Measurements from ENCODE around the gene PCDHGA11.
"Not testable (repeated sequence)": the region's sequence is repeated elsewhere in the genome, so short reads cannot be mapped to it uniquely, and the experiment has no call there.

PCDHGA11 gene

GRCh38 chr5:141402553-141403243, 18.2 kb upstream of the PCDHGA11 start, which contains the start of gene PCDHGA9:
Gene PCDHGA9, plus strand, starts transcription at chr5:141402778. Its CDS starts 175 bp downstream, at chr5:141402953.
- no peaks in the 10 kb centered on the region for H4K20me1 ChIP-seq
- TF ChIP-seq Cebpa-rat (IDR thresholded peaks at IDR 0.05) = no peak
- no peaks in the 10 kb centered on the region for H3K36me3 ChIP-seq
- no peak within 1 kb of the TSS for H3K27ac ChIP-seq
- H3K4me3 ChIP-seq = no peak within 1 kb of the TSS
- H3K9ac ChIP-seq = no peak within 1 kb of the TSS
- no peak within 1 kb of the TSS for H3K4me2 ChIP-seq
- peaks cover 44% of the 10 kb centered on the region for H3K9me3 ChIP-seq
- no peaks in the 10 kb centered on the region for H3K27me3 ChIP-seq
- no peaks in the 10 kb centered on the region for H3K4me1 ChIP-seq

DNA sequence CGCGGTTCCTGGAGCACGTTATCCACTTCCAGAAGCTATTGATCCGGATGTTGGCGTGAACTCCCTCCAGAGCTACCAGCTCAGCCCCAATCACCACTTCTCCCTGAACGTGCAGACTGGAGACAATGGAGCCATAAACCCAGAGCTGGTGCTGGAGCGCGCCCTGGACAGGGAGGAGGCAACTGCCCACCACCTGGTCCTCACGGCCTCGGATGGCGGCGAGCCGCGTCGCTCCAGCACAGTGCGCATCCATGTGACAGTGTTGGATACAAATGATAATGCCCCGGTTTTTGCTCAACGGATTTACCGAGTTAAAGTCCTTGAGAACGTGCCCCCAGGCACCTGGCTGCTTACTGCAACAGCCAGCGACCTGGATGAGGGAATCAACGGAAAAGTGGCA, 17.5 kb upstream of the PCDHGA11 start:
- no peaks in the 10 kb centered on the region for H3K27me3 ChIP-seq
- H3K4me2 ChIP-seq = no peak overlapping the region
- no peaks in the 10 kb centered on the region for H3K4me1 ChIP-seq
- no peak overlapping the region for H3K9ac ChIP-seq
- H4K20me1 ChIP-seq = no peaks in the 10 kb centered on the region
- H3K4me3 ChIP-seq = no peak overlapping the region
- no peak for TF ChIP-seq Cebpa-rat (IDR thresholded peaks at IDR 0.05)
- H3K27ac ChIP-seq = no peak overlapping the region
- H3K9me3 ChIP-seq = peaks cover 48% of the 10 kb centered on the region
- no peaks in the 10 kb centered on the region for H3K36me3 ChIP-seq

GRCh38 chr5:141407790-141408505, 12.9 kb upstream of the PCDHGA11 start, which contains the start of gene PCDHGB6:
Gene PCDHGB6, plus strand, starts transcription at chr5:141408021. Its CDS starts 182 bp downstream, at chr5:141408203.
- not testable (repeated sequence) for H3K4me1 ChIP-seq, H3K36me3 ChIP-seq, H4K20me1 ChIP-seq, H3K4me2 ChIP-seq, H3K27ac ChIP-seq, H3K4me3 ChIP-seq, H3K27me3 ChIP-seq, H3K9ac ChIP-seq
- H3K9me3 ChIP-seq = peaks cover 40% of the 10 kb centered on the region

GRCh38 chr5:141409598-141410306, 11.1 kb upstream of the PCDHGA11 start:
- peaks cover 18% of the 10 kb centered on the region for H3K27me3 ChIP-seq
- no peak for TF ChIP-seq Cebpa-rat (IDR thresholded peaks at IDR 0.05)
- H3K27ac ChIP-seq = no peak overlapping the region
- H3K4me3 ChIP-seq = no peak overlapping the region
- H4K20me1 ChIP-seq = no peaks in the 10 kb centered on the region
- H3K9ac ChIP-seq = no peak overlapping the region
- peaks cover 6% of the 10 kb centered on the region; the same call in 1 of the 2 replicates for H3K4me1 ChIP-seq
- H3K4me2 ChIP-seq = no peak overlapping the region
- H3K36me3 ChIP-seq = no peaks in the 10 kb centered on the region
- H3K9me3 ChIP-seq = peaks cover 36% of the 10 kb centered on the region

GRCh38 chr5:141411575-141411974, 9.3 kb upstream of the PCDHGA11 start:
- Histone ChIP-seq H4K20me1 (no peaks in the 10 kb centered on the region), H3K4me1 (peaks cover 19% of the 10 kb centered on the region), H3K9ac (no peak overlapping the region), H3K4me2 (no peak overlapping the region), H3K27me3 (peaks cover 22% of the 10 kb centered on the region), H3K4me3 (no peak overlapping the region), H3K27ac (no peak overlapping the region), H3K9me3 (peaks cover 40% of the 10 kb centered on the region), H3K36me3 (no peaks in the 10 kb centered on the region)
- TF ChIP-seq Cebpa-rat (IDR thresholded peaks at IDR 0.05) = no peak

DNA sequence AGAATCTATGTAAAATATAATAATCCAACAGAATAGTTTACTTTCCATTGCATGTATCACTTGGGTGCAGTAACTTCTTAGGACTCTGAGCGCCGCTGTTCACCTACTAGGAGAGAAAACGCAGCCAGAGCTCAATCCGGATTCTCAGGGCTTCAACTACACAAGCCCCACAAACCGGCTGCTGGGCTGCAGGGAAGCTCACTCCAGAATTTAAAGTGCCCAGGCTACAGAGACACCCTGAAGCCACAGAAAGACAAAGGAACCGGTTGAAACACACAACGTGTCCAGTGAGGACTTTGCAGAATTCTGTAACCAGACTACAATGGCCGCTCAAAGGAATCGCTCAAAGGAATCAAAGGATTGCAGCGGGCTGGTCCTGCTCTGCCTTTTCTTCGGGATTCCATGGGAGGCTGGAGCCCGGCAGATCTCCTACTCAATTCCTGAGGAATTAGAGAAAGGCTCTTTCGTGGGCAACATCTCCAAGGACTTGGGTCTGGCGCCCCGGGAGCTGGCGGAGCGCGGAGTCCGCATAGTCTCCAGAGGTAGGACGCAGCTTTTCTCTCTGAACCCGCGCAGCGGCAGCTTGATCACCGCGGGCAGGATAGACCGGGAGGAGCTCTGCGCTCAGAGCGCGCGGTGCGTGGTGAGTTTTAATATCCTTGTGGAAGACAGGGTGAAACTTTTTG, 7.9 kb upstream of the PCDHGA11 start, which contains the start of gene PCDHGA10:
PCDHGA10 (plus strand) TSS at position 134 of the 686 bp plus-strand sequence; CDS start at position 323, 189 bp downstream.
- no peak for TF ChIP-seq Cebpa-rat (IDR thresholded peaks at IDR 0.05)
- Histone ChIP-seq H3K27ac (no peak within 1 kb of the TSS), H3K9ac (peak within 1 kb of the TSS; percentile 75), H3K9me3 (peaks cover 41% of the 10 kb centered on the region), H3K27me3 (peaks cover 22% of the 10 kb centered on the region), H3K36me3 (no peaks in the 10 kb centered on the region), H3K4me2 (peak within 1 kb of the TSS; percentile 74), H4K20me1 (no peaks in the 10 kb centered on the region), H3K4me3 (peak within 1 kb of the TSS; percentile 66), H3K4me1 (peaks cover 19% of the 10 kb centered on the region)

DNA sequence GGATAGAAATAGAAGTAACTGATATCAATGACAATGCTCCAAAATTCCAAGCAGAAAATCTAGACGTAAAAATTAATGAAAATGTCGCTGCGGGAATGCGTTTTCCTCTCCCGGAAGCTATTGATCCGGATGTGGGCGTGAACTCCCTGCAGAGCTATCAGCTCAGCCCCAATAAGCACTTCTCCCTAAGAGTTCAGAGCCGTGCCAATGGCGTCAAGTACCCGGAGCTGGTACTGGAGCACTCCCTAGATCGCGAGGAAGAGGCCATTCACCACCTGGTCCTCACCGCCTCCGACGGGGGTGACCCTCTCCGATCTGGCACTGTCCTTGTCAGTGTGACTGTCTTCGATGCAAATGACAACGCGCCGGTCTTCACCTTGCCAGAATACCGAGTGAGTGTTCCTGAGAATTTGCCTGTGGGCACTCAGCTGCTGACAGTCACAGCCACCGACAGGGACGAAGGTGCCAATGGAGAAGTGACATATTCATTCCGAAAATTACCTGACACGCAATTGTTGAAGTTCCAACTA, 7.2 kb upstream of the PCDHGA11 start:
- Histone ChIP-seq H3K4me1 (peaks cover 19% of the 10 kb centered on the region), H3K4me2 (peak overlapping the region; percentile 74), H3K9me3 (peaks cover 41% of the 10 kb centered on the region), H3K36me3 (peaks cover 4% of the 10 kb centered on the region; the same call in 1 of the 2 replicates), H3K4me3 (peak overlapping the region; percentile 66), H4K20me1 (no peaks in the 10 kb centered on the region), H3K27ac (no peak overlapping the region), H3K27me3 (peaks cover 22% of the 10 kb centered on the region), H3K9ac (peak overlapping the region; percentile 75; the same call in 1 of the 2 replicates)
- no peak for TF ChIP-seq Cebpa-rat (IDR thresholded peaks at IDR 0.05)

DNA sequence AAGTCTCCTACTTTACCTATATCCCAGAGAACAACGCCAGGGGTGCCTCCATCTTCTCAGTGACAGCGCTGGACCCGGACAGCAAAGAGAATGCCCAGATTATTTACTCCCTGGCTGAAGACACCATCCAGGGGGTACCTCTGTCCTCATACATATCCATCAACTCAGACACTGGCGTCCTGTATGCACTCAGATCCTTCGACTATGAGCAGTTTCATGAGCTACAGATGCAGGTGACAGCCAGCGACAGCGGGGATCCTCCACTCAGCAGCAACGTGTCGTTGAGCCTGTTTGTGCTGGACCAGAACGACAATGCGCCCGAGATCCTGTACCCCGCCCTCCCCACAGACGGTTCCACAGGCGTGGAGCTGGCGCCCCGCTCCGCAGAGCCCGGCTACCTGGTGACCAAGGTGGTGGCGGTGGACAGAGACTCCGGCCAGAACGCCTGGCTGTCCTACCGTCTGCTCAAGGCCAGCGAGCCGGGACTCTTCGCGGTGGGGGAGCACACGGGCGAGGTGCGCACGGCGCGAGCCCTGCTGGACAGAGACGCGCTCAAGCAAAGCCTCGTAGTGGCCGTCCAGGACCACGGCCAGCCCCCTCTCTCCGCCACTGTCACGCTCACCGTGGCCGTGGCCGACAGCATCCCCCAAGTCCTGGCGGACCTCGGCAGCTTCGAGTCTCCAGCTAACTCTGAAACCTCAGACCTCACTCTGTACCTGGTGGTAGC, 6.1 kb upstream of the PCDHGA11 start:
- Histone ChIP-seq H3K9me3 (peaks cover 41% of the 10 kb centered on the region), H3K4me1 (peaks cover 19% of the 10 kb centered on the region), H3K36me3 (peaks cover 15% of the 10 kb centered on the region), H3K27me3 (peaks cover 28% of the 10 kb centered on the region), H3K4me3 (peak overlapping the region; percentile 48), H3K4me2 (peak overlapping the region; percentile 77)
- not testable (repeated sequence) for H3K27ac ChIP-seq, H3K9ac ChIP-seq, H4K20me1 ChIP-seq

DNA sequence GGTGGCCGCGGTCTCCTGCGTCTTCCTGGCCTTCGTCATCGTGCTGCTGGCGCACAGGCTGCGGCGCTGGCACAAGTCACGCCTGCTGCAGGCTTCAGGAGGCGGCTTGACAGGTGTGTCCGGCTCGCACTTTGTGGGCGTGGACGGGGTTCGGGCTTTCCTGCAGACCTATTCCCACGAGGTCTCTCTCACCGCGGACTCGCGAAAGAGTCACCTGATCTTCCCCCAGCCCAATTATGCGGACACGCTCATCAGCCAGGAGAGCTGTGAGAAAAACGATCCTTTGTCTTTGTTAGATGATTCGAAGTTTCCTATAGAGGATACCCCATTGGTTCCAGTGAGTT, 5.6 kb upstream of the PCDHGA11 start:
- Histone ChIP-seq H3K4me1 (peaks cover 19% of the 10 kb centered on the region), H3K36me3 (peaks cover 18% of the 10 kb centered on the region)
- not testable (repeated sequence) for H3K9ac ChIP-seq

DNA sequence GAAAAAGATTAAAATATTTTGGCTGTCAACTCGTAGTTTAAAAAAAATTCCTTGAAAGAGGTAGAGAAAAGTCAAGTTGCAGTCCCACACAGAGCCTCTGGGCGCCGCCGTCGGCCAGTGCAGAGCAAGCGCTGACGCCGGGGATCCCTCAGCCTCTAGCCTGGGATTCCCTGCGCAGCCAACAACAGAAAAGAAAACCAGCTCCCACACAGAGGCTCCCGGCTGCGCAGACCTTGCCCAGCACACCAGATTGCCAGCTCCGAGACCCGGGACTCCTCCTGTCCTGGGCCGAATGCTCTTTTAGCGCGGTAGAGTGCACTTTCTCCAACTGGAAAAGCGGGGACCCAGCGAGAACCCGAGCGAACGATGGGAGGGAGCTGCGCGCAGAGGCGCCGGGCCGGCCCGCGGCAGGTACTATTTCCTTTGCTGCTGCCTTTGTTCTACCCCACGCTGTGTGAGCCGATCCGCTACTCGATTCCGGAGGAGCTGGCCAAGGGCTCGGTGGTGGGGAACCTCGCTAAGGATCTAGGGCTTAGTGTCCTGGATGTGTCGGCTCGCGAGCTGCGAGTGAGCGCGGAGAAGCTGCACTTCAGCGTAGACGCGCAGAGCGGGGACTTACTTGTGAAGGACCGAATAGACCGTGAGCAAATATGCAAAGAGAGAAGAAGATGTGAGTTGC, 3.2 kb upstream of the PCDHGA11 start, which contains the start of gene PCDHGB7:
PCDHGB7 (plus strand) TSS at position 184 of the 679 bp plus-strand sequence; CDS start at position 367, 183 bp downstream.
- H4K20me1 ChIP-seq, H3K27ac ChIP-seq, H3K9ac ChIP-seq: not testable (repeated sequence)
- H3K27me3 ChIP-seq = peaks cover 39% of the 10 kb centered on the region
- H3K4me2 ChIP-seq = peak within 1 kb of the TSS; percentile 19; the same call in 1 of the 2 replicates
- H3K4me1 ChIP-seq = peaks cover 19% of the 10 kb centered on the region
- peak within 1 kb of the TSS; percentile 53 for H3K4me3 ChIP-seq
- peaks cover 64% of the 10 kb centered on the region for H3K9me3 ChIP-seq
- H3K36me3 ChIP-seq = peaks cover 23% of the 10 kb centered on the region

More for the DNA sequence above, 5.6 kb upstream of the PCDHGA11 start:
- H4K20me1 ChIP-seq, H3K27ac ChIP-seq: not testable (repeated sequence)
- Histone ChIP-seq H3K4me2 (peak overlapping the region; percentile 77), H3K4me3 (peak overlapping the region; percentile 48), H3K9me3 (peaks cover 41% of the 10 kb centered on the region), H3K27me3 (peaks cover 28% of the 10 kb centered on the region)

Data from BLaER1 (cell line).